ENCODE data around the gene XRCC4. TPM values are rescaled to one million over a fixed set of nuclear protein-coding genes. Genes with fewer than 3 reads are reported as not detected.

The XRCC4 gene
- total and polyA plus RNA-seq, 8 donors, result 0.91 to 3.7 (median 1.8) TPM

DNA sequence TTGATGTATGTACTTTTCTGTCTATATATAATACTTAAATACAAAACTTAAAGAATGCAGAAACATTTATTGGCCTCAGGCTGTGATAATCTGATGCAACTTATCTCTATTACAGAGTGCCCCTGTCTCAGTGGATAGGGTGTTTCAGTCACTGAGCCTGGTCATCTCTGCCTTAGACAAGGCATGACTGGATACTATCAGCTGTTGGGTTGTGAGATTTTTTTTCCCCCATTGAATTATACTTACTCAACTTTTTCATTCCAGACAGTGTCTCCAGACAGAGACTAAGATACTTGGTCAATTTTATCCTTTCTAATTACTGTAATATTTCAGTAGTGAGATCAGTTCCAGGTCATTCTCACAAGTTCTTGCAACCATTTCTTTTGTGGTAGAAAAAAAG lies 26.7 kb downstream of the XRCC4 start:
- TF ChIP-seq, protein P1, sequence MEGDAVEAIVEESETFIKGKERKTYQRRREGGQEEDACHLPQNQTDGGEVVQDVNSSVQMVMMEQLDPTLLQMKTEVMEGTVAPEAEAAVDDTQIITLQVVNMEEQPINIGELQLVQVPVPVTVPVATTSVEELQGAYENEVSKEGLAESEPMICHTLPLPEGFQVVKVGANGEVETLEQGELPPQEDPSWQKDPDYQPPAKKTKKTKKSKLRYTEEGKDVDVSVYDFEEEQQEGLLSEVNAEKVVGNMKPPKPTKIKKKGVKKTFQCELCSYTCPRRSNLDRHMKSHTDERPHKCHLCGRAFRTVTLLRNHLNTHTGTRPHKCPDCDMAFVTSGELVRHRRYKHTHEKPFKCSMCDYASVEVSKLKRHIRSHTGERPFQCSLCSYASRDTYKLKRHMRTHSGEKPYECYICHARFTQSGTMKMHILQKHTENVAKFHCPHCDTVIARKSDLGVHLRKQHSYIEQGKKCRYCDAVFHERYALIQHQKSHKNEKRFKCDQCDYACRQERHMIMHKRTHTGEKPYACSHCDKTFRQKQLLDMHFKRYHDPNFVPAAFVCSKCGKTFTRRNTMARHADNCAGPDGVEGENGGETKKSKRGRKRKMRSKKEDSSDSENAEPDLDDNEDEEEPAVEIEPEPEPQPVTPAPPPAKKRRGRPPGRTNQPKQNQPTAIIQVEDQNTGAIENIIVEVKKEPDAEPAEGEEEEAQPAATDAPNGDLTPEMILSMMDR (IDR thresholded peaks at IDR 0.05), result no peak
- intact Hi-C loops (cut with DNase I), result no loop called here
- no peaks in the 10 kb centered on the region for H3K27me3 ChIP-seq
- FAIRE-seq (no peak), DNase-seq (no peak), ATAC-seq (no peak)
- H3K36me3 ChIP-seq, result no peaks in the 10 kb centered on the region
- no peak overlapping the region for H3K27ac ChIP-seq
- H3K9me3 ChIP-seq, result no peaks in the 10 kb centered on the region
- no peak overlapping the region for H3K4me3 ChIP-seq
- no peaks in the 10 kb centered on the region for H3K4me1 ChIP-seq

DNA sequence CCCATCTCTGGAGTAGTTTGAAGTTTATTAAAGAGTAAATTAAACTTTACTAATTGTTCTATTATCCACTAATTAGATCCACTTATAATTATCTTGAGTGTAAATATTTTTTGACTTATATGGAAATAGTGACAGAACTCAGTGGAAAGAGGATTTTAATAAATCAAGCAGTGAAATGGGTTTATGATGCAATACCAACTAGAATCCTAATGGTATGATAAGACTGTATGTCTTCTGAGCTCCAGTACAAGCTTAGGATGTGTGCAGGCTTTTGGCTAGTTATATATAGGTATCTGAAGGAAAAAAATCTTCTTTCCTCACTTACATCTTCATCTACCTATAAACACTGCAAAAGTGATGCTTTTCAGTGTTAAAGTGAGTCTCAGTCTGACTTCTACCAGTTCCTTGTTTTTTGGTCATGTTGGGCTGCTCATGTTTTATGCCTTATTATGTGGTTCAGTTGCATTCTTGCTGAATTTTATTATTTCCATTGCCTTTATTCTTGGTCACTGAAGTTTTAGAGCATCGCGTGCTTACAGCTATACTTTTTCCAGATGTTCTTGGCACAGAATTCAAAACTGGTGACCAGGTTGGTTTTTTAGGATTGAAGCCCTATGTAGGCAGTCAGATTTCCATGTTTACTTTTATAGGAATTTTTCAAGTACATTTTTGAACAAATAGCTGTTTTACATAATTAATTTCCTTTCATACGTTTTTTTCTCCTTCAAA lies 30.5 kb downstream of the XRCC4 start:
- DNase-seq, result no peak

DNA sequence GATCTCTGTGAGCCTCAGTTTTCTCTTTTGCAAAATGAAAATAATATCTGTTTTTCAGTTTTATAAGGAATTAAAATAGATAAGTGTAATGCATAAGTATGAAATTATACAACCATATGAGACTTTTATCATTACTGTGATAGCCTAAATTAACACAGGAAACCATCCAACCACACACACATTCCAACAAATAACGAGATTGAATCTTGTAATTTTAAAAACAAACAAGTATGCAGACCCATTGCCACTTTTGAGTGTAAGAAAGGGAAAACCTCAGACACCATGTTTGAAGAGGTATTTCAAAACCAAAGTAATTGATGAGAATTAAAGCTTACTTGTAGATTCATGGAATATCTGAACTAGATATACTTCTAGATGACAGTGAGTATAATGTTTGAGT lies 32.0 kb downstream of the XRCC4 start:
- H3K4me3 ChIP-seq, result no peak overlapping the region
- intact Hi-C loops (cut with DNase I), result no loop called here
- no peaks in the 10 kb centered on the region for H3K9me3 ChIP-seq
- no peaks in the 10 kb centered on the region for H3K4me1 ChIP-seq
- H3K36me3 ChIP-seq, result no peaks in the 10 kb centered on the region
- no peaks in the 10 kb centered on the region for H3K27me3 ChIP-seq
- FAIRE-seq (no peak), ATAC-seq (no peak), DNase-seq (no peak)
- TF ChIP-seq, protein P1 (IDR thresholded peaks at IDR 0.05), result no peak
- H3K27ac ChIP-seq, result no peak overlapping the region
- 74 to 81% methylated on average over 1 of the region's 1 CpG for WGBS, 2 donors

More for the DNA sequence above, 30.5 kb downstream of the XRCC4 start:
- no peak for ATAC-seq
- Histone ChIP-seq H3K9me3 (no peaks in the 10 kb centered on the region), H3K36me3 (no peaks in the 10 kb centered on the region), H3K4me3 (no peak overlapping the region), H3K27ac (no peak overlapping the region), H3K4me1 (no peaks in the 10 kb centered on the region), H3K27me3 (no peaks in the 10 kb centered on the region)
- intact Hi-C loops (cut with DNase I), result no loop called here
- TF ChIP-seq, protein P1 (IDR thresholded peaks at IDR 0.05), result no peak
- WGBS, 2 donors, result 92 to 93% methylated on average over 3 of the region's 3 CpGs
- no peak for FAIRE-seq

DNA sequence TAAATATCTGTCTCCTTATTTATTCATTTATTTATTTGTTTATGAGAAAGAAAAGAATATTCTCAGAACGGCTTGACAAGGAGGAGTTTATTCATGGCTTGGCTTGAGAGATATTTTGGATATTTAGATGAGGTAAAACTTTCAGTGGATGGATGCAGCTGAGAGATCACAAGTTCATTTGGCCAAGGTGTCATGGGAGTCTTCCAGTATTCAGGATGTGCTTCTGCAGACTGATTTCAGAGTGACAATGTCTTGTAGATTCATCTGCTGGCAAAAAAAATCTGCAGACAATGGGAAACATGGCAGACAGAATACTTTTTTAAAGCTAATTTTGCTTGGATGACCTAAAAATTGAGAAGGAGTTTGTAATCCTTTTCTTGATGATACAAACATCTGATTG lies 38.5 kb downstream of the XRCC4 start:
- no peaks in the 10 kb centered on the region for H3K27me3 ChIP-seq
- no peaks in the 10 kb centered on the region for H3K36me3 ChIP-seq
- H3K4me1 ChIP-seq, result no peaks in the 10 kb centered on the region
- no peak for DNase-seq
- H3K27ac ChIP-seq, result no peak overlapping the region
- no peak for FAIRE-seq
- TF ChIP-seq, protein P1 (IDR thresholded peaks at IDR 0.05), result no peak
- WGBS, 2 donors, result 83 to 89% methylated on average over 1 of the region's 1 CpG
- H3K9me3 ChIP-seq, result no peaks in the 10 kb centered on the region
- ATAC-seq, result no peak
- intact Hi-C loops (cut with DNase I), result no loop called here
- H3K4me3 ChIP-seq, result no peak overlapping the region

DNA sequence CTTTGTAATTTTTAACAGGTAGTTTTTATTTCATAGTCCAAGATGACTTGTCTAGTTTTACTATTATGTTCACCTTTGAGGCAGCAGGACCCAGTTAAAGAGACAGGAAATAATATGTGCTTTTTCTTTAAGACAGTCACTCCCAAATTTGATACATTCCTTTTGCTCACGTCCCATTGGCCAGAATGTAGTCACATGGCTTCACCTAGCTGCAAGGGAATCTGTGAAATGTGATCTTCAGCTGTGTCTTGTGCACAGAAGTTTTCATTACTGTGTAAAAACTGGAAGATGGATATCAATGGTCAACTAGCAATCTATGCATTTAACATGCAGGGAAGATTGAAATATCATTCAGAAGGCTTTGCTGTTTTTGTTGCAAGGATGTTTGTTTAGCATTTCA lies 41.1 kb downstream of the XRCC4 start:
- no peaks in the 10 kb centered on the region for H3K36me3 ChIP-seq
- no peak for FAIRE-seq

More for the DNA sequence above, 41.1 kb downstream of the XRCC4 start:
- Histone ChIP-seq H3K9me3 (no peaks in the 10 kb centered on the region), H3K4me1 (no peaks in the 10 kb centered on the region), H3K27ac (no peak overlapping the region), H3K27me3 (no peaks in the 10 kb centered on the region), H3K4me3 (no peak overlapping the region)
- intact Hi-C loops (cut with DNase I), result no loop called here
- ATAC-seq (no peak), DNase-seq (no peak)
- TF ChIP-seq, protein P1 (IDR thresholded peaks at IDR 0.05), result no peak
- 86 to 90% methylated on average over 1 of the region's 1 CpG for WGBS, 2 donors

Data from pancreas (tissue), 10 donors.